Fibroblast of skin of back (primary cell): Measurements from ENCODE around the gene MARF1.
A peak's percentile ranks its signal among the peaks of the same experiment; 100 is the strongest.
"Not testable (repeated sequence)": the region's sequence is repeated elsewhere in the genome, so short reads cannot be mapped to it uniquely, and the experiment has no call there.

Experiments
- DNase-seq: peaks from one replicate; pipeline ENCODE4 v3.0.0-alpha.2; 2013

The MARF1 gene

GRCh38 chr16:15650698-15651171, 7.8 kb upstream of the MARF1 start:
- DNase-seq: peak; percentile 18

DNA sequence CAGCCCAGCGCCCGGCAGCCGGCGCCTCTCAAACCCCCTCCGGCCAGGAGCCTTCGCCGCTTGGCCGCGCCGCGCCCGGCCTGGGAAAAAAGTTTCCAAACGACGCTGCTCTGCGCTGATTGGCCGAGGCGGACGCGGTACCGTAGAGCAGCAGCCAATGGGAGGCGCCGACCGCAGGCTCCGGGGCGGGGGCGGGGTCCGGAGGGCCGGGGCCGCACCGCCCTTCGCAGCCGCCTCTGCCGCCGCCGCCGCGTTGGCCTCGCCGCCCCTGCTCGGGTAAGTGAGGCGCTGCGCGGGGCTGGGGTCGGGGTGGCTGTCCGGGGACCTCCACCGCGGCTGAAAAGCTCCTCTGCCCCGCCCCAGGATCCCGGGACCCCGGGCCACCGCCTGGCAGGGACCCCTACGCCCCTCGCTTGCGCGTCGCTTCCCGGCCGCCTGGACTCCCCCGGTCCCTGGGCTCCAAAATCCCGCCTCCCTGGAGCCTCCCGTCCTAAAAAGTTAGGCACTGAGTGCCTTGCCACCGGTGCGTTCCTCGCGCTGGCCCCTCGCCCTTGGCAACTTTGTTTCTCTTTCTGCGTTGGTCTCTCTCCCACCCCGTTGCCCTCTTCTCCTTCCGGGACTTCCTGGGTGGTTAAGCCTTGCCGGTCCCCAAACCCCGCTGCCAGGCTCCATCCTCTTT, 7.2 kb upstream of the MARF1 start, which contains the start of gene NDE1:
NDE1 (plus strand) TSS at position 227 of the 679 bp plus-strand sequence. CDS start 14,534 bp downstream, outside the sequence.
- peak; percentile 92 for DNase-seq

- no peak for DNase-seq
Observed at GRCh38 chr16:15649727-15650018, 6.7 kb upstream of the MARF1 start.

DNA sequence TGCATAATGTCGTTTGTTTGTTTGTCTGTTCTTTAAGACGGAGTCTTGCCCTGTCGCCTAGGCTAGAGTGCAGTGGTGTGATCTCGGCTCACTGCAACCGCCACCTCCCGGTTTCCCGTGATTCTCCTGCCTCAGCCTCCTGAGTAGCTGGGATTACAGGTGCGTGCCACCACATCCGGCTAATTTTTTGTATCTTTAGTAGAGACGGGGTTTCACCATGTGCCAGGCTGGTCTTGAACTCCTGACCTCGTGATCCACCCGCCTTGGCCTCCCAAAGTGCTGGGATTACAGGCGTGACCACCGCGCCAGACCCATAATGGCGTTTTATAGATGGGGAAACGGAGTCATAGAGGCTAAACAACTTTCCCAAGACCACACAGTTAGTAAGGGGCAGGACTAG, 6.4 kb upstream of the MARF1 start:
- not testable (repeated sequence) for DNase-seq

- peak; percentile 87 for DNase-seq
Observed at GRCh38 chr16:15648135-15648730, 5.3 kb upstream of the MARF1 start.

DNA sequence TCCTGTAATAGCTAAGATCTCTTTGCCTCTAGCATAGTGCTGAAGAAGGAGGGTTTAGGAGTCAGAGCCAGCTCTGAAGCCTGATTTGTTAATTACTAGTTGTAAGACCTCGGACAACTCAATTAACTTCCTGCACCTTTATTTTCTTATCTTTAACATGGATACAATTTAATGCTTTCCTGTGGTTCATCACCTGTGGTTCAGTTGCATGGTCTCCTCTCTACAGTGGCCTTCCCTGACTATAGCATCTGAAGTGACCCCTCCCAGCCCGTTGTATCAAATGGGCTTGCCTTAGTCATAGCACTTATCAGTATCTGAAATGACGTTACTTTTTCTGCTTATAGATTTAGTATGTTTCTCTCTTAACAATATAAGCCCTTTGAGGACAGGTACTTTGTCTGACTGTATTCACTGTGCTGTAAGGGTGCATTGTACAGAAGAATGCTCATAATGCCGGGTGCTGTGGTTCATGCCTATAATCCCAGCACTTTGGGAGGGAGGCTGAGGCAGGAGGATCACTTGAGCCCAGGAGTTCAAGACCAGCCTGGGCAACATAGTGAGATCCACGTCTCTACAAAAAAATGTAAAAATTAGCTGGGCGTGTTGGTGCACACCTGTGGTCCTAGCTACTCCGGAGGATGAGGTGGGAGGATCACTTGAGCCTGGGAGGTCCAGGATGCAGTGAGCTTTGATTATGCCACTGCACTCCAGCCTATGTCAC, 4.5 kb upstream of the MARF1 start:
- no peak for DNase-seq

DNA sequence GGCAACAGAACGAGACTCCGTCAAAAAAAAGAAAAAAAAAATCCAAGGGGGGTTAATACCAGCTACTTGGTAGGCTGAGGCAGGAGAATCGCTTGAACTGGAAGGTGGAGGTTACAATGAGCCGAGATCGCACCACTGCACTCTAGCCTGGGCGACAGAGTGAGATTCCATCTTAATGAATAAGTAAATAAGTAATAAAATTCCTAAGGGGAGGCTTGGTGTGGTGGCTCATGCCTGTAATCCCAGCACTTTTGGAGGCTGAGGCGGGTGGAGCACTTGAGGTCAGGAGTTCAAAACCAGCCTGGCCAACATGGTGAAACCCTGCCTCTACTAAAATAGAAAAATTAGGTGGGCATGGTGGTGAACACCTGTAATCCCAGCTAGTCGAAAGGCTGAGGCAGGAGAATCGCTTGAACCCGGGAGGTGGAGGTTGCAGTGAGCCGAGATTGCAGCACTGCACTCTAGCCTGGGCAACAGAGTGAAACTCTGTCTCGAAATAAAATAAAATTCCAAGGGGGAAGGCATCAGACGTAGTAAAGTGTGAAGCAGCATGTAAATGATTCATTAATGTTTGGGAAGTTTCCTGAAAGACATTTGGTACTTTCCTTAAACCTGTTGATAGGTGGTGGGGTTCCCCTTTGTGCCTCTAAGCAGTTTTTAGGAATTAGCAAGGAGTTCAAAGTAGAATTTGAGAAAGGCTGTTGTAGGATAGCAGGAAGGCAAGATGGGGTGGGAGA, 3.8 kb upstream of the MARF1 start:
- DNase-seq: not testable (repeated sequence)

DNA sequence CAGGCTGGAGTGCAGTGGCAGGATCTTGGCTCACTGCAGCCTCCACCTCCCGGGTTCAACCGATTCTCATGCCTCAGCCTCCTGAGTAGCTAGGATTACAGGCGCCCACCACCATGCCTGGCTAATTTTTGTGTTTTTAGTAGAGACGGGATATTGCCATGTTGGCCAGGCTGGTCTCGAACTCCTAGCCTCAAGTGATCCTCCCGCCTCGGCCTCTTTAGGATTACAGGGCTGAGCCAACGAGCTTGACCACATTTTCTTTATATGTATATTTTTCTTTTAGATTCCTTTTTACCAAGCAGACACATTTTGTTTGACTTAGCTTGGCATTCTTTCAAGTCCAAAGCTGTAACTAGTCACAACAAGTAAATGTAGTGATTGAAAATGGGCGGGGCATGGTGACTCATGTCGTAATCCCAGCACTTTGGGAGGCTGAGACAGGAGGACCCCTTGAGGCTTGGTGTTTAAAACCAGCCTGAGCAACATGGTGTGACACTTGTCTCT, 2.1 kb upstream of the MARF1 start:
- DNase-seq: peak; percentile 98

GRCh38 chr16:15644267-15644961, 1.5 kb upstream of the MARF1 start:
- DNase-seq: peak; percentile 62

DNA sequence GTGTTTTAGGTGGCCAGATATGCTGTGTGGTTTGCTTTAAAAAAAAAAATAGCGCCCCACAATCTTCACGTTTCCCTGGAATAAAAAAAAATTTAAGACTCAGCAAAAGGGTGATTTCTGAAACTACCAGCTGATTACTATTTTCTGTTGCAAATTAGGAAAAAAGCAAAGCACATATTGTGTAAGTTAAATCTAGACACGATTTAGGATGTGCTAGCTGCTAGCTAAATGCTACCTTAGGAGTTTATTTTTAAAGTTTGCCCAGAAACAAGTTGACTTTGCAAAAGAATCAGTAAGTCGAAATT, 944 bp upstream of the MARF1 start:
- DNase-seq: no peak

DNA sequence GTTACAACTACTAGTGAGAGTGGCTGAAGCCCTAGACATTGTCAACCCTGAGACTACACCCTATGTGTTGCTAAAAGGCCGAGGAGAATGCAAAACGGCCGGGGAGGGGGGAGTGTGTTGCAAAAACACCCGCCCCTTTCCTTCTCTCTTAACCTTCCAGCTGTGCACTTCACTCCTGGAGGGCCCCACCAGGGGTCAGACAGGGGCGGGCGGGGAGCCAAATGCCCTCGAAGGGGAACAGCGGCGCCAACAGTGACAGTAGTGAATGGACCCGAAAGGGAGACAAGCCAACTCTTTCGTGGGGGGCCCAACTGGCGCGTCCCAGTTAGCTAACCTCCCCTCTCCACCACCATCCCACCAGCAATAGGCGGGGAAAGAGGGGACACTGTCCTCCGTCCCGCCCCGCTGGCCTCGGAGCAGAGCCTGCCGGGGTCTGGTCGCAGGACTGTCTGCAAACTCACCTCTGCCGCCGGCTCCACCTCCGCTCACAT, 352 bp downstream of the MARF1 start:
- peak; percentile 53 for DNase-seq

GRCh38 chr16:15641753-15642556, 999 bp downstream of the MARF1 start:
- no peak for DNase-seq

GRCh38 chr16:15640966-15641365, 2.0 kb downstream of the MARF1 start:
- no peak for DNase-seq

DNA sequence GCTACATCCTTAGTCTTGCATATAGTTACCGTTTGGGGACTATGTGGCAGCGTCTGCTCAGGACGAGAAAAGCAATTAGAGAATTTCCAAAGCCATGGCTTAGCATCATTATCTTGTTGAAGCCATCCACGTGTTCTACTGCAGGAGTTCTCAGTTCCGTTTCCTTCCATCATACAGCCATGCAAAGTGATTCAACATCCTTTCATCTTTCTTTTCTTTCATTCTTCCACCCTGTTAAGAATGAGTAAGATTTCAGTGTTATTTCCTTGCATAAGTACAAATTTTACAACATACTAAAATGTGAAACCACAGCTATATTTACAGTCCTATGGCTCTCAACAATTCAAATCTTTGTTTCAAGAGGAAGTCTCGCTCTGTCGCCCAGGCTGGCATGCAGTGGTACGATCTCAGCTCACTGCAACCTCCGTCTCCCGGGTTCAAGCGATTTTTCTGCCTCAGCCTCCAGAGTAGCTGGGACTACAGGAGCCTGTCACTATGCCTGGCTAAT, 3.8 kb downstream of the MARF1 start:
- no peak for DNase-seq

DNA sequence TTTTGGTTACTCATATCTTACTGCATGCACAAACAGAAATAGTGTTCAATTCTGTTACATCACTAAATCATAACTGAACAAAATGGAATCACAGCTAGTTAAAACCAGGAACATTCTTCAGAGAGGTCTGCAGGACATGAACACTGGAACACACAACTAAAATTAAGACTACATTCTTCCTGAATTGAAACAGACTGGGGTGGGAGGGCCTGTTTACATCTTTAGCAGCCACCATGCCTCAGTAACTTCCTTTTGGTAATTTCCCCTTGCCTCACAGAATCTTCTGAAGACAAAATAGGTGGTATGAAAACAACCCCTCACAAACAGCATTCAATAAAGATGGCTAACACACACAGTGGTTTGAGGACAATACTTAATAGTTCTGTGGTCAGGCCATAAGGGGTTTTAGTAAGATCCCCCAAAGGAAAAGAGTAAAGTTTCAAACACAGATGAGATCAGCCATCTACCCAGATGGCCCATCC, 6.5 kb downstream of the MARF1 start:
- no peak for DNase-seq

- DNase-seq: no peak
Observed at GRCh38 chr16:15635926-15636325, 7.0 kb downstream of the MARF1 start.

GRCh38 chr16:15631730-15632409, 11.1 kb downstream of the MARF1 start:
- DNase-seq: no peak

- DNase-seq: no peak
Observed at GRCh38 chr16:15621889-15622288, 21.1 kb downstream of the MARF1 start.

DNA sequence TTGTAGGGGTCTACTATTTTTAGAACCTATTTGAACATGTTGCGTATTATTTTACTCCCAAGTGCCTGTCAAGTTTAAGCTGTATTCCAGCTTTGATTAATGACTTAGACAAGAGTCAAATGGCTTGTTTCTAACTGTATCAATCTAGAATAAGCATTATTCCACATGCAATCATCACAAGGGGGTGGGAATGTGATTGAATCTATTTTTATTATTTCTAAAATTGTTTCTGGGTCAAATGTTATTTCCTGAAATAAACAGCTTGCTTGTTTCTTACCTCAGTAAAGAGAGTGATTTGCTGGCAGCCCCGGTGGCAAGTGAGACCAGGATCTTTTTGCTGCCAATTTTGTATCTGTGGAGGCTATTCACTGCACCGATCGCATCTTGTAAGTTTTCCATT, 21.5 kb downstream of the MARF1 start:
- no peak for DNase-seq

- DNase-seq: no peak
Observed at GRCh38 chr16:15620611-15621195, 22.3 kb downstream of the MARF1 start.
